ENCODE results near the gene MFAP5. TPM values are rescaled to one million over a fixed set of nuclear protein-coding genes. Genes with fewer than 3 reads are reported as not detected.
"Not testable (repeated sequence)": the region's sequence is repeated elsewhere in the genome, so short reads cannot be mapped to it uniquely, and the experiment has no call there.

The MFAP5 gene
- total RNA-seq, 1 experiment from 2014 or later, result not detected

GRCh38 chr12:8637244-8637643, 25.4 kb downstream of the MFAP5 start:
- in situ Hi-C loops (cut with HindIII; ENCODE audit: low sequenced_read_pairs), result no loop called here
- DNase-seq (ENCODE audit: low spot score), result no peak

- in situ Hi-C loops (cut with HindIII; ENCODE audit: low sequenced_read_pairs), result no loop called here
- no peak for DNase-seq (ENCODE audit: low spot score)
Measured at GRCh38 chr12:8636581-8636980, 26.0 kb downstream of the MFAP5 start.

- in situ Hi-C loops (cut with HindIII; ENCODE audit: low sequenced_read_pairs); DNase-seq (ENCODE audit: low spot score): not testable (repeated sequence)
Measured at GRCh38 chr12:8636007-8636346, 26.6 kb downstream of the MFAP5 start.

GRCh38 chr12:8635342-8636006, 27.2 kb downstream of the MFAP5 start:
- in situ Hi-C loops (cut with HindIII; ENCODE audit: low sequenced_read_pairs); DNase-seq (ENCODE audit: low spot score): not testable (repeated sequence)

- in situ Hi-C loops (cut with HindIII; ENCODE audit: low sequenced_read_pairs), result no loop called here
- DNase-seq (ENCODE audit: low spot score), result no peak
Measured at GRCh38 chr12:8630131-8630530, 32.5 kb downstream of the MFAP5 start.

GRCh38 chr12:8629486-8630033, 33.1 kb downstream of the MFAP5 start:
- in situ Hi-C loops (cut with HindIII; ENCODE audit: low sequenced_read_pairs), result no loop called here
- no peak for DNase-seq (ENCODE audit: low spot score)

- no peak for DNase-seq (ENCODE audit: low spot score)
- in situ Hi-C loops (cut with HindIII; ENCODE audit: low sequenced_read_pairs), result no loop called here
Measured at GRCh38 chr12:8628731-8629130, 33.9 kb downstream of the MFAP5 start.

- in situ Hi-C loops (cut with HindIII; ENCODE audit: low sequenced_read_pairs), result not testable (repeated sequence)
Measured at GRCh38 chr12:8624750-8625149, 37.9 kb downstream of the MFAP5 start.

GRCh38 chr12:8622646-8623045, 40.0 kb downstream of the MFAP5 start:
- DNase-seq (ENCODE audit: low spot score), result no peak
- in situ Hi-C loops (cut with HindIII; ENCODE audit: low sequenced_read_pairs), result no loop called here

More at GRCh38 chr12:8624750-8625149, 37.9 kb downstream of the MFAP5 start:
- not testable (repeated sequence) for DNase-seq (ENCODE audit: low spot score)

- in situ Hi-C loops (cut with HindIII; ENCODE audit: low sequenced_read_pairs), result no loop called here
- no peak for DNase-seq (ENCODE audit: low spot score)
Measured at GRCh38 chr12:8615206-8615605, 47.4 kb downstream of the MFAP5 start.

- in situ Hi-C loops (cut with HindIII; ENCODE audit: low sequenced_read_pairs); DNase-seq (ENCODE audit: low spot score): not testable (repeated sequence)
Measured at GRCh38 chr12:8613881-8614280, 48.7 kb downstream of the MFAP5 start.

- in situ Hi-C loops (cut with HindIII; ENCODE audit: low sequenced_read_pairs), result no loop called here
- DNase-seq (ENCODE audit: low spot score), result no peak
Measured at GRCh38 chr12:8612629-8613028, 50.0 kb downstream of the MFAP5 start, which contains the start of gene AICDA. AICDA (minus strand) TSS chr12:8612859; CDS start chr12:8612767, 92 bp downstream.

- in situ Hi-C loops (cut with HindIII; ENCODE audit: low sequenced_read_pairs), result no loop called here
- DNase-seq (ENCODE audit: low spot score), result peak; percentile 22
Measured at GRCh38 chr12:8609061-8609570, 53.5 kb downstream of the MFAP5 start.

- in situ Hi-C loops (cut with HindIII; ENCODE audit: low sequenced_read_pairs), result no loop called here
- DNase-seq (ENCODE audit: low spot score), result no peak
Measured at GRCh38 chr12:8606890-8607289, 55.7 kb downstream of the MFAP5 start.

- in situ Hi-C loops (cut with HindIII; ENCODE audit: low sequenced_read_pairs), result no loop called here
- DNase-seq (ENCODE audit: low spot score), result no peak
Measured at GRCh38 chr12:8605057-8605456, 57.6 kb downstream of the MFAP5 start.

GRCh38 chr12:8603856-8604255, 58.8 kb downstream of the MFAP5 start:
- in situ Hi-C loops (cut with HindIII; ENCODE audit: low sequenced_read_pairs), result no loop called here
- no peak for DNase-seq (ENCODE audit: low spot score)

- no peak for DNase-seq (ENCODE audit: low spot score)
- in situ Hi-C loops (cut with HindIII; ENCODE audit: low sequenced_read_pairs), result no loop called here
Measured at GRCh38 chr12:8603286-8603685, 59.3 kb downstream of the MFAP5 start.

- in situ Hi-C loops (cut with HindIII; ENCODE audit: low sequenced_read_pairs), result no loop called here
- no peak for DNase-seq (ENCODE audit: low spot score)
Measured at GRCh38 chr12:8596561-8596960, 66.1 kb downstream of the MFAP5 start.
